Liver (tissue), 3 donors: Measurements from ENCODE around the gene PLIN4.

Experiments
- GABPA ChIP-seq, 2 donors: IDR thresholded peaks in 1 of 2; conservative IDR thresholded peaks in 1 of 2; 2 replicates each; pipeline ENCODE4 v1.6.1; 2016; ENCODE audit warnings: antibody characterized with exemption in 2 of 2, mild to moderate bottlenecking in 1 of 2, moderate library complexity in 1 of 2
- RAD21 ChIP-seq, 2 donors: IDR thresholded peaks; 2 replicates each; pipeline ENCODE4 v1.6.1; 2016; ENCODE audit warnings: antibody characterized with exemption in 2 of 2, mild to moderate bottlenecking in 2 of 2
- RXRA ChIP-seq, 2 donors: IDR thresholded peaks; 2 replicates each; pipeline ENCODE4 v1.6.1; 2017 to 2018; ENCODE audit warnings: antibody characterized with exemption in 2 of 2, mild to moderate bottlenecking in 1 of 2
- TF ChIP-seq, protein P1 (sequence below): fragments of 150-350 bp; IDR thresholded peaks from 2 replicates; pipeline ENCODE4 v1.5.1; 2017; ENCODE audit warnings: improper control_type of control experiment, low read depth, low read length; ENCODE audit not compliant: missing input control
- donor health status: healthy.
- donor health status: healthy.

- TF ChIP-seq, protein P1, sequence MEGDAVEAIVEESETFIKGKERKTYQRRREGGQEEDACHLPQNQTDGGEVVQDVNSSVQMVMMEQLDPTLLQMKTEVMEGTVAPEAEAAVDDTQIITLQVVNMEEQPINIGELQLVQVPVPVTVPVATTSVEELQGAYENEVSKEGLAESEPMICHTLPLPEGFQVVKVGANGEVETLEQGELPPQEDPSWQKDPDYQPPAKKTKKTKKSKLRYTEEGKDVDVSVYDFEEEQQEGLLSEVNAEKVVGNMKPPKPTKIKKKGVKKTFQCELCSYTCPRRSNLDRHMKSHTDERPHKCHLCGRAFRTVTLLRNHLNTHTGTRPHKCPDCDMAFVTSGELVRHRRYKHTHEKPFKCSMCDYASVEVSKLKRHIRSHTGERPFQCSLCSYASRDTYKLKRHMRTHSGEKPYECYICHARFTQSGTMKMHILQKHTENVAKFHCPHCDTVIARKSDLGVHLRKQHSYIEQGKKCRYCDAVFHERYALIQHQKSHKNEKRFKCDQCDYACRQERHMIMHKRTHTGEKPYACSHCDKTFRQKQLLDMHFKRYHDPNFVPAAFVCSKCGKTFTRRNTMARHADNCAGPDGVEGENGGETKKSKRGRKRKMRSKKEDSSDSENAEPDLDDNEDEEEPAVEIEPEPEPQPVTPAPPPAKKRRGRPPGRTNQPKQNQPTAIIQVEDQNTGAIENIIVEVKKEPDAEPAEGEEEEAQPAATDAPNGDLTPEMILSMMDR = no peak
- TF ChIP-seq RAD21 (IDR thresholded peaks at IDR 0.05) = no peak
- TF ChIP-seq RXRA (IDR thresholded peaks at IDR 0.05) = no peak
- TF ChIP-seq GABPA (IDR thresholded peaks at IDR 0.05 in 1 of 2, conservative IDR thresholded peaks at IDR 0.05 in 1 of 2) = no peak
Observed at GRCh38 chr19:4464815-4465581, 53.3 kb downstream of the PLIN4 start.
